HEK293 (cell line): ENCODE data around the gene CNTRL.

ENCODE experiments used
- CTCF ChIA-PET: fragments of 350-600 bp; formaldehyde crosslinking; extraction: SDS; loops from one replicate; lab custom pipeline; 2021; ENCODE audit warnings: antibody characterized with exemption; lab: Yijun Ruan, JAX
- POLR2A ChIA-PET: fragments of 300-600 bp; formaldehyde crosslinking; extraction: SDS; loops from one replicate; lab custom pipeline; 2020; ENCODE audit warnings: antibody characterized with exemption, inconsistent platforms; lab: Yijun Ruan, JAX
- H3K27ac ChIP-seq: fragments of 200-500 bp; sonication (Bioruptor generic); 2 replicates; pipeline ENCODE4 v1.5.1; 2014; ENCODE audit warnings: low read depth, low read length, control low read depth, inconsistent platforms; ENCODE audit errors: extremely low read depth
- H3K36me3 ChIP-seq, 2 experiments: fragments of 200-500 bp in 1 of 2; sonication (Bioruptor generic) in 1 of 2; 1 replicate in 1 of 2; 2 replicates in 1 of 2; pipeline ENCODE4 v1.5.1; 2014 to 2017; ENCODE audit warnings: inconsistent platforms in 2 of 2, low read length in 2 of 2; ENCODE audit not compliant: control insufficient read depth in 2 of 2, insufficient read depth in 1 of 2
- H3K4me1 ChIP-seq: fragments of 200-500 bp; sonication (Bioruptor generic); 2 replicates; pipeline ENCODE4 v1.5.1; 2014; ENCODE audit warnings: mild to moderate bottlenecking, low read length, inconsistent platforms; ENCODE audit not compliant: control insufficient read depth, insufficient read depth
- H3K4me3 ChIP-seq: 2 replicates; pipeline ENCODE4 v1.5.1; 2011; ENCODE audit warnings: low read depth, mild to moderate bottlenecking, control low read depth, low read length, moderate library complexity
- H3K9me3 ChIP-seq: fragments of 200-500 bp; sonication (Bioruptor generic); 2 replicates; pipeline ENCODE4 v1.5.1; 2014; ENCODE audit warnings: low read depth, low read length, inconsistent platforms; ENCODE audit not compliant: control insufficient read depth, insufficient read depth
- KLF16 ChIP-seq: fragments of 450-650 bp; formaldehyde crosslinking; IDR thresholded peaks from 2 replicates; pipeline ENCODE4 v1.5.1; 2017; ENCODE audit warnings: missing biosample characterization, missing genetic modification characterization
- KLF8 ChIP-seq: fragments of 450-650 bp; formaldehyde crosslinking; IDR thresholded peaks from 2 replicates; pipeline ENCODE4 v1.5.1; 2016; ENCODE audit warnings: missing biosample characterization, missing genetic modification characterization
- OVOL3 ChIP-seq: fragments of 450-650 bp; formaldehyde crosslinking; IDR thresholded peaks from 2 replicates; pipeline ENCODE4 v1.5.1; 2016; ENCODE audit warnings: missing biosample characterization, missing genetic modification characterization
- PRDM1 ChIP-seq: fragments of 450-650 bp; formaldehyde crosslinking; IDR thresholded peaks from 2 replicates; pipeline ENCODE4; 2016; ENCODE audit warnings: missing biosample characterization, missing genetic modification characterization
- ZBTB1 ChIP-seq: fragments of 450-650 bp; formaldehyde crosslinking; IDR thresholded peaks from 2 replicates; pipeline ENCODE4 v1.5.1; 2016; ENCODE audit warnings: missing biosample characterization, missing genetic modification characterization
- ZBTB48 ChIP-seq: fragments of 450-650 bp; formaldehyde crosslinking; IDR thresholded peaks from 2 replicates; pipeline ENCODE4 v1.5.1; 2016; ENCODE audit warnings: missing biosample characterization, missing genetic modification characterization
- ZBTB7A ChIP-seq: fragments of 450-650 bp; formaldehyde crosslinking; IDR thresholded peaks from 2 replicates; pipeline ENCODE4 v1.5.1; 2016; ENCODE audit warnings: low read depth, missing biosample characterization, missing genetic modification characterization
- ZNF132 ChIP-seq: fragments of 450-650 bp; formaldehyde crosslinking; IDR thresholded peaks from 2 replicates; pipeline ENCODE4 v1.5.1; 2017; ENCODE audit warnings: missing biosample characterization, missing genetic modification characterization, borderline replicate concordance
- ZNF138 ChIP-seq: fragments of 450-650 bp; formaldehyde crosslinking; IDR thresholded peaks from 2 replicates; pipeline ENCODE4 v1.5.1; 2016; ENCODE audit warnings: missing biosample characterization, missing genetic modification characterization, borderline replicate concordance
- ZNF169 ChIP-seq: fragments of 450-650 bp; formaldehyde crosslinking; IDR thresholded peaks from 2 replicates; pipeline ENCODE4 v1.5.1; 2016; ENCODE audit warnings: missing biosample characterization, missing genetic modification characterization
- ZNF174 ChIP-seq: fragments of 450-650 bp; formaldehyde crosslinking; IDR thresholded peaks from 2 replicates; pipeline ENCODE4 v1.5.0; 2017; ENCODE audit warnings: missing biosample characterization, mild to moderate bottlenecking, missing genetic modification characterization
- ZNF184 ChIP-seq: fragments of 450-650 bp; IDR thresholded peaks from 2 replicates; pipeline ENCODE4 v1.5.1; 2018; ENCODE audit warnings: missing biosample characterization, mild to moderate bottlenecking, missing genetic modification characterization
- ZNF223 ChIP-seq: fragments of 450-650 bp; formaldehyde crosslinking; IDR thresholded peaks from 2 replicates; pipeline ENCODE4 v1.5.1; 2016; ENCODE audit warnings: missing biosample characterization, missing genetic modification characterization
- ZNF24 ChIP-seq: fragments of 450-650 bp; formaldehyde crosslinking; IDR thresholded peaks from 2 replicates; pipeline ENCODE4 v1.5.1; 2016; ENCODE audit warnings: missing biosample characterization, missing genetic modification characterization
- ZNF292 ChIP-seq: fragments of 450-650 bp; formaldehyde crosslinking; IDR thresholded peaks from 2 replicates; pipeline ENCODE4 v1.5.1; 2016; ENCODE audit warnings: low read depth, missing biosample characterization, missing genetic modification characterization, borderline replicate concordance
- ZNF350 ChIP-seq: fragments of 450-650 bp; formaldehyde crosslinking; IDR thresholded peaks from 2 replicates; pipeline ENCODE4 v1.5.0; 2017; ENCODE audit warnings: missing biosample characterization, mild to moderate bottlenecking, missing genetic modification characterization
- ZNF677 ChIP-seq: fragments of 450-650 bp; IDR thresholded peaks from 2 replicates; pipeline ENCODE4 v1.5.0; 2018; ENCODE audit warnings: missing biosample characterization, mild to moderate bottlenecking, missing genetic modification characterization, moderate library complexity
- ZNF701 ChIP-seq: fragments of 450-650 bp; formaldehyde crosslinking; IDR thresholded peaks from 2 replicates; pipeline ENCODE4 v1.5.1; 2016; ENCODE audit warnings: missing biosample characterization, missing genetic modification characterization
- ZNF768 ChIP-seq: fragments of 450-650 bp; formaldehyde crosslinking; IDR thresholded peaks from 2 replicates; pipeline ENCODE4 v1.5.1; 2018; ENCODE audit warnings: missing biosample characterization, mild to moderate bottlenecking, missing genetic modification characterization
- ZNF843 ChIP-seq: fragments of 450-650 bp; formaldehyde crosslinking; IDR thresholded peaks from 2 replicates; pipeline ENCODE4 v1.5.1; 2016; ENCODE audit warnings: missing biosample characterization, missing genetic modification characterization
- TF ChIP-seq, protein P1 (sequence below): fragments of 450-650 bp; formaldehyde crosslinking; IDR thresholded peaks from 2 replicates; pipeline ENCODE4 v1.5.1; 2017; ENCODE audit warnings: missing biosample characterization, missing genetic modification characterization
- TF ChIP-seq, protein P2 (sequence below): fragments of 450-650 bp; formaldehyde crosslinking; IDR thresholded peaks from 2 replicates; pipeline ENCODE4 v1.5.1; 2016; ENCODE audit warnings: missing biosample characterization, missing genetic modification characterization

The CNTRL gene

DNA sequence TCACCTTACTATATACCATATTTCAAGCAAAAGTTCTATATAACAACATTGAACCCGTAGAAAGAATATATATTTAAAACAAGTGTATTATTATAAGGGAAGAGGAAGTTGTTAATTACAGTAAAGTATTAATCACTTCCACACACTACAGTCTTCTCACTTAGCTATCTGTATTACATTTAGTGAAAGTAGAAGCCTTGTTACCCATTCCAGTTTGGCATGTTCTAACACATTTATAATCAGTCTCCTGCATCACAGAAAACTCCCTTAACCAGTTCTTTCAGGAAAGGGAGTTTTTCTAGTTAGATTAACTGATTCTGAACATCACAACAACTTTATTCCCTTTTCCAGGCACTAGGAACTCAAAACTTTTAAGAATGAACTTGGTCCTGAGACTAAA, 120.0 kb downstream of the CNTRL start:
- H3K4me3 ChIP-seq: no peak overlapping the region
- TF ChIP-seq, protein P1, sequence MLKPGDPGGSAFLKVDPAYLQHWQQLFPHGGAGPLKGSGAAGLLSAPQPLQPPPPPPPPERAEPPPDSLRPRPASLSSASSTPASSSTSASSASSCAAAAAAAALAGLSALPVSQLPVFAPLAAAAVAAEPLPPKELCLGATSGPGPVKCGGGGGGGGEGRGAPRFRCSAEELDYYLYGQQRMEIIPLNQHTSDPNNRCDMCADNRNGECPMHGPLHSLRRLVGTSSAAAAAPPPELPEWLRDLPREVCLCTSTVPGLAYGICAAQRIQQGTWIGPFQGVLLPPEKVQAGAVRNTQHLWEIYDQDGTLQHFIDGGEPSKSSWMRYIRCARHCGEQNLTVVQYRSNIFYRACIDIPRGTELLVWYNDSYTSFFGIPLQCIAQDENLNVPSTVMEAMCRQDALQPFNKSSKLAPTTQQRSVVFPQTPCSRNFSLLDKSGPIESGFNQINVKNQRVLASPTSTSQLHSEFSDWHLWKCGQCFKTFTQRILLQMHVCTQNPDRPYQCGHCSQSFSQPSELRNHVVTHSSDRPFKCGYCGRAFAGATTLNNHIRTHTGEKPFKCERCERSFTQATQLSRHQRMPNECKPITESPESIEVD (tag by site-specific recombination): peak; percentile 92
- TF ChIP-seq ZBTB7A: no peak
- CTCF ChIA-PET: interaction anchor here (0.6 to 0.7 kb wide), 2 partner anchors 12 to 23 kb away, joined by 3 read pairs; no protein-coding TSS in a partner anchor
- H3K27ac ChIP-seq: no peak overlapping the region
- no peaks in the 10 kb centered on the region for H3K9me3 ChIP-seq
- peaks cover 9% of the 10 kb centered on the region; the same call in 1 of the 2 replicates for H3K4me1 ChIP-seq
- H3K36me3 ChIP-seq: no peaks in the 10 kb centered on the region
- POLR2A ChIA-PET: no interaction called here

DNA sequence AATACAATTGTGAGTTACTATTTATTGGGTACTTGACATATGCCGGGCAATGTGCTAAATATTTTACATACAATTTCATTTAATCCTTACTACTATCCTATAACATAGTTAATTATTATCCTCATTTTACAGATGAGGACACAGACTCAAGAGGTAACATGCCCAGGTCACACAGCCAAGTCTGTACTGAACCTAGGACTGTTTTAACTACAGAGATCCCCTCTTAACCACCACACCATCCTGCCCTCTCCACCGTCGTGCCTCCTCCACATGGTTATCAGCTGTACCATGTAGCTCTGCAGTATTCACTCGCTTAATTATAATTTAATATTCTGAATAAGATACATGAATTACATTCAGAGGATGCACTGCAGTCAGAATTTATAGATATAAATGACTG, 121.6 kb downstream of the CNTRL start:
- H3K27ac ChIP-seq: no peak overlapping the region
- H3K9me3 ChIP-seq: no peaks in the 10 kb centered on the region
- ChIA-PET CTCF (interaction anchor here (0.6 to 1.0 kb wide), 2 partner anchors 23 to 210 kb away, joined by 3 to 4 read pairs; no protein-coding TSS in a partner anchor), POLR2A (no interaction called here)
- H3K4me1 ChIP-seq: peaks cover 4% of the 10 kb centered on the region; the same call in 1 of the 2 replicates
- no peak for TF ChIP-seq ZNF350 (tag by site-specific recombination)
- TF ChIP-seq ZNF768: no peak
- no peak for TF ChIP-seq ZNF174 (tag by site-specific recombination)
- no peak for TF ChIP-seq ZNF184 (tag by site-specific recombination)
- TF ChIP-seq KLF16 (tag by site-specific recombination): no peak
- TF ChIP-seq ZNF677 (tag by site-specific recombination): no peak
- no peak for TF ChIP-seq ZNF169 (tag by site-specific recombination)
- no peak for TF ChIP-seq ZNF223 (tag by site-specific recombination)
- TF ChIP-seq OVOL3 (tag by site-specific recombination): no peak
- TF ChIP-seq ZNF292 (tag by site-specific recombination): no peak
- no peak for TF ChIP-seq ZNF701 (tag by site-specific recombination)
- TF ChIP-seq ZBTB48 (tag by site-specific recombination): no peak
- no peak for TF ChIP-seq ZNF138 (tag by site-specific recombination)
- no peak for TF ChIP-seq ZNF24 (tag by site-specific recombination)
- TF ChIP-seq, protein P2, sequence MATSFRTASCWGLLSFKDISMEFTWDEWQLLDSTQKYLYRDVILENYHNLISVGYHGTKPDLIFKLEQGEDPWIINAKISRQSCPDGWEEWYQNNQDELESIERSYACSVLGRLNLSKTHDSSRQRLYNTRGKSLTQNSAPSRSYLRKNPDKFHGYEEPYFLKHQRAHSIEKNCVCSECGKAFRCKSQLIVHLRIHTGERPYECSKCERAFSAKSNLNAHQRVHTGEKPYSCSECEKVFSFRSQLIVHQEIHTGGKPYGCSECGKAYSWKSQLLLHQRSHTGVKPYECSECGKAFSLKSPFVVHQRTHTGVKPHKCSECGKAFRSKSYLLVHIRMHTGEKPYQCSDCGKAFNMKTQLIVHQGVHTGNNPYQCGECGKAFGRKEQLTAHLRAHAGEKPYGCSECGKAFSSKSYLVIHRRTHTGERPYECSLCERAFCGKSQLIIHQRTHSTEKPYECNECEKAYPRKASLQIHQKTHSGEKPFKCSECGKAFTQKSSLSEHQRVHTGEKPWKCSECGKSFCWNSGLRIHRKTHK (tag by site-specific recombination): no peak
- H3K36me3 ChIP-seq: no peaks in the 10 kb centered on the region
- H3K4me3 ChIP-seq: no peak overlapping the region

DNA sequence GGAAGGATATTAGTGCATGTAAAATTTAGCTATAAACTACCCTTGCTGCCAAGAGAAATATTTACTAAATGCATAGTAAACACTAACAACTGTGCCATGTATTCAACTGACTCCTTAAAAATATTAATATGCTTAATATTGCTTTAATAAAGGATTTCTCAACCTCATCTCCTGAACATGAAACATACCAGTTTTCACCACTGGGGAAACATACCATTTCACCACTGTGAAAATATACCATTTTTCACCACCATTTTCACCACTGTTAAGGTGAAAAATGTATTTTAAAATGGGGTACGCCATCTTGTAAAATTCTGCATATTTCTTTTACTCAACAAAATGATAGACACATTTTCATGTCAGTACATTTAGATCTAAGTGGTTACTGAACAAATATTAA, 122.4 kb downstream of the CNTRL start:
- no peak for TF ChIP-seq KLF8 (tag by site-specific recombination)
- TF ChIP-seq ZNF132 (tag by site-specific recombination): no peak
- TF ChIP-seq ZBTB1: no peak
- TF ChIP-seq ZNF843 (tag by site-specific recombination): no peak
- TF ChIP-seq ZNF292 (tag by site-specific recombination): no peak
- TF ChIP-seq PRDM1 (tag by site-specific recombination): peak; percentile 44; the same call in 1 of the 2 replicates
- TF ChIP-seq, all 188 proteins: peak for 1
- ChIA-PET CTCF (interaction anchor here (0.6 to 1.0 kb wide), 5 partner anchors 23 to 1034 kb away, joined by 3 to 4 read pairs (median 3); no protein-coding TSS in a partner anchor), POLR2A (no interaction called here)
- no peak overlapping the region for H3K4me3 ChIP-seq
- peaks cover 4% of the 10 kb centered on the region; the same call in 1 of the 2 replicates for H3K4me1 ChIP-seq
- no peaks in the 10 kb centered on the region for H3K9me3 ChIP-seq
- H3K36me3 ChIP-seq: no peaks in the 10 kb centered on the region
- H3K27ac ChIP-seq: no peak overlapping the region
